AG10803 (cell line): Measurements from ENCODE around the gene IMMP1L.
A peak's percentile ranks its signal among the peaks of the same experiment; 100 is the strongest.

ENCODE experiments used
- DNase-seq: peaks from one replicate; pipeline ENCODE4 v3.0.0; 2010; ENCODE audit warnings: low read depth
- H3K4me3 ChIP-seq: 2 replicates; pipeline ENCODE4 v1.5.1; 2011; ENCODE audit warnings: mild to moderate bottlenecking, low read length, control low read depth
- TF ChIP-seq, protein P1 (sequence below): conservative IDR thresholded peaks from 2 replicates; pipeline ENCODE4 v1.5.1; 2011; ENCODE audit warnings: mild to moderate bottlenecking, low read length, control low read depth, inconsistent platforms

The IMMP1L gene, protein sequence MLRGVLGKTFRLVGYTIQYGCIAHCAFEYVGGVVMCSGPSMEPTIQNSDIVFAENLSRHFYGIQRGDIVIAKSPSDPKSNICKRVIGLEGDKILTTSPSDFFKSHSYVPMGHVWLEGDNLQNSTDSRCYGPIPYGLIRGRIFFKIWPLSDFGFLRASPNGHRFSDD

DNA sequence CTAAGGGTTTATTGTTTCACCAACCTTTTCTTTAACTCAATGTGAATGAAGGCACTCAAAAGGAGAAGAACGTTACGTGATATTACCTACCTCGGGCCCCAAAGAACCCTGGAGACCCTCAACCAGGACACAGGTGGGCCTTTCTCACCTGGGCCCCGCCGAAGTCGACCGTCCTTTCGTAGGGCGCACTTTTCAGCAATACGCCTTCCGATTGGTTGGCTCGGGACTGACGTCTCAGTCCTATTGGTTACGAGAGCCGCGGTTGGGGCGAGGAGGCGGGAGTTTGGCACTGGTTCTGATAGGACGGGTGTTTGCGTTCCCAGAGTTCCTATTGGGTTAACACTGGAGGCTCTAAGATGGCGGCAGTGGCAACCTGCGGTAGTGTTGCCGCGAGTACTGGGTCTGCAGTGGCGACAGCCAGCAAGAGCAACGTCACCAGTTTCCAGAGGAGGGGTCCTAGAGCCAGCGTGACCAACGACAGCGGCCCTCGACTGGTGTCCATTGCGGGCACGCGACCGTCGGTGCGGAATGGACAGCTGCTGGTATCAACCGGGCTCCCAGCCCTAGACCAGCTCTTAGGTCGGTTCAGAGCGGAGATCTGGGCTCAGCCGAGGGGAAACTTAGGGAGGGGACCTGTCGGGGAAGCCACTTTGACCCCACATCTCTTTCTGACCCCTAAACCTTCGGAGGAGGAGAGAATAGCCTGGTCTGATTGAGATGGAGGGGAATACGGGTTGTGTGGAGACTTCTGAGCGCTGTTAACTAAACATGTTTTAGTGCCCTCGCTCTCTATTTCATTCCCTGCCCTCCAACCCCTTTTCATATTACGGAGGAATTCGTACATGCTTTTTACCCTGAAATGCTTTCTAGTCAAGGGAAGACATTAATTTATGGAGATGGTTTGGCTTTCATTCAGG, at the start of gene IMMP1L, which contains the start of gene ELP4:
Gene IMMP1L (minus strand): TSS at position 194 of the 917 bp plus-strand sequence. CDS start 46,346 bp downstream, outside the sequence.
Gene ELP4 (plus strand): TSS at position 339 of the 917 bp plus-strand sequence. CDS start 18 bp downstream, at position 357.
- peak within 1 kb of the TSS; percentile 99 for H3K4me3 ChIP-seq
- TF ChIP-seq, protein P1, sequence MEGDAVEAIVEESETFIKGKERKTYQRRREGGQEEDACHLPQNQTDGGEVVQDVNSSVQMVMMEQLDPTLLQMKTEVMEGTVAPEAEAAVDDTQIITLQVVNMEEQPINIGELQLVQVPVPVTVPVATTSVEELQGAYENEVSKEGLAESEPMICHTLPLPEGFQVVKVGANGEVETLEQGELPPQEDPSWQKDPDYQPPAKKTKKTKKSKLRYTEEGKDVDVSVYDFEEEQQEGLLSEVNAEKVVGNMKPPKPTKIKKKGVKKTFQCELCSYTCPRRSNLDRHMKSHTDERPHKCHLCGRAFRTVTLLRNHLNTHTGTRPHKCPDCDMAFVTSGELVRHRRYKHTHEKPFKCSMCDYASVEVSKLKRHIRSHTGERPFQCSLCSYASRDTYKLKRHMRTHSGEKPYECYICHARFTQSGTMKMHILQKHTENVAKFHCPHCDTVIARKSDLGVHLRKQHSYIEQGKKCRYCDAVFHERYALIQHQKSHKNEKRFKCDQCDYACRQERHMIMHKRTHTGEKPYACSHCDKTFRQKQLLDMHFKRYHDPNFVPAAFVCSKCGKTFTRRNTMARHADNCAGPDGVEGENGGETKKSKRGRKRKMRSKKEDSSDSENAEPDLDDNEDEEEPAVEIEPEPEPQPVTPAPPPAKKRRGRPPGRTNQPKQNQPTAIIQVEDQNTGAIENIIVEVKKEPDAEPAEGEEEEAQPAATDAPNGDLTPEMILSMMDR, result no peak
- peak; percentile 94 for DNase-seq

DNA sequence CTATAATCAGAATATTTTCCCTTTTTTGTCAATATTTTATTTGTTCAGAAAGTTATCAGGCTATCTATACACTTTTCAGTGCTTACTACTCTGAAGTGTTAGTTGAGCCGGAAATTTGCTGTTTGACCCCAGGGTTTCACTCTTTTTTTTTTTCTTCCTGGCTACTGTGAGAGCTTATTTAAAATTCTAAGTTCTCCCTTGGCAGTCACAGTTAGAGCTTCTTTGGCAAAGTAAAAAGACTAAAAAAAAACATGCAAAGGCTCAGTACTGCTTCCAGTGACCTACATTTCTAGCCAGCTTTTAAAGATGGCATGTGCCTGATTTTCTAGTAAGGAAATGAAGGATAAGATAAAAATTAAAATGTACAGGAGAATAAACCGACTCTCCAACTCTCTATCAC, 48.6 kb upstream of the IMMP1L start:
- TF ChIP-seq, protein P1, result no peak
- no peak for DNase-seq
- no peak overlapping the region for H3K4me3 ChIP-seq

DNA sequence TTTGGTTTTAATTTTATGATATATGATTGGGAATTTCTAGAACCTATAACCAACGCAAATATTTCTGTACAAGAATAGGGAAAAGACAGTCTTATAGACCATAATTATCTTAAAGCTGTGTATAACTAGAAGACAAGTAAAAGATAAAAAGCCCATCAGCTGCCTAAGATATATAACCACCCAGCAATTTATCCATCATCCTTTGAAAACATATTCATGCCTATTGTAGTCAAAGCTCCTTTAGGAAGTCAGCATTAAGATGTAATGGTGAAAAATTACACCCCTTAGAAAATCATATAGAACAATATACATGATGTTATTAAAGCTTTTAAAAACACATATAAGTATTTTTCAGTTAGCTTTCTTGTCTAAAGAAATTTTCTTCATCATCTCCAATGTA, 46.5 kb upstream of the IMMP1L start:
- TF ChIP-seq, protein P1, result no peak
- DNase-seq, result no peak

DNA sequence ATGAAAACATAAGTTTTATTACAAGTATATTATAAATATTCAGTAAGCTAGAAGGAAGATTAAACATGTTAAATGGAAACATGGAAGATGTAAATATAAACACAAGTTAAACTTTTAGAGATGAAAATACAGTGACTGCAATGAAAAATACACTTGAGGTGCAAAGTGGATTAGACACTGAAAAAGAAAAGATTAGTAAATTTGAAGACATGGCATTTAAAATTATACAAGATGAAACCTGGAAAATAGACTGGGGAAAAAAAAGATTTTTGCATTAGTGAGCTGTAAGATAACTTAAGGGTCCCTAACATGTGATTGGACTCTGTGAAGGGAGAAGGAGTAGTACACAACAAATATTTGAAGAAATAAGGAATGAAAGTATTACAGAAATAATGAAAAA, 33.4 kb upstream of the IMMP1L start:
- DNase-seq, result no peak

More for the DNA sequence above, 46.5 kb upstream of the IMMP1L start:
- H3K4me3 ChIP-seq, result no peak overlapping the region

DNA sequence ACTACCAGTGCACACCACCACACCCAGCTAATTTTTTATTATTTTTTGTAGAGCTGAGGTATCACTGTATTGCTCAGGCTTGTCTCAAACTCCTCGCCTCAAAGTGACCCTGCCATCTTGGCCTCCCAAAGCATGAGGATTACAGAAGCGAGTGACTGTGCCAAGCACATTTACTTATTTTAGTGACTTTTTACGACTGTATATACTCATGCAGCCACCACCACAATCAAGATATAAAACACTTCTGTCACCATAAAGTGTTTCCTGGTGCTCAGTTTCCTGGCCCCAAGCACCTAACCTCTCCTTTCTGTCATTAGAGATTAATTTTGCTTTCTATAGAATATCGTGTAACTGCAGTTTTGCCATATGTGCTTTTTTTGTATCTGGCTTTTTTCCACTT, 26.1 kb upstream of the IMMP1L start:
- TF ChIP-seq, protein P1, result no peak
- no peak for DNase-seq
- H3K4me3 ChIP-seq, result no peak overlapping the region

More for the DNA sequence above, 33.4 kb upstream of the IMMP1L start:
- TF ChIP-seq, protein P1, result no peak
- no peak overlapping the region for H3K4me3 ChIP-seq

DNA sequence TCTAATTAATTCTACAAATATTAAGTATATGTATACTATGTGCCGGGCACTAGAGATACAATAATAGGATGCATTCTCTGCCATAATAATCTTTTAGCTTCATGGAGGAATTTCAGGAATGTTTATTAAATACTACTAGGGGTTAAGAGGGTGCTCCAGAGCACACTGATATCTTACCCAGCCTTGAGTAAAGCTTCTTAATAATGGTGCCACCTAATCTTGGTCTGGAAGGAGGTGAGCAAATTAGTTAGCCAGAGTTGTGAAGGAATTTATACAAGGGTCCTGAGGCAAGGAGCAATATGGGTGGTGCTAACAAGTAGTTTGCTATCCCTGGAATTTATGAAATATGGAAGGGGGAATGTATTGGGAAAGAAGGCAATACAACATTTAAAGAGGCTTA, 21.9 kb upstream of the IMMP1L start:
- H3K4me3 ChIP-seq, result no peak overlapping the region
- no peak for DNase-seq
- TF ChIP-seq, protein P1, result no peak
